CD4-positive, alpha-beta T cell treated with Interleukin-6 at 100 ng/mL for 8 hours (primary cell): ENCODE data around the gene CDCA5.

Experiments
- DNase-seq: peaks from one replicate; pipeline ENCODE4 v3.0.0-alpha.2; 2020; ENCODE audit warnings: mixed read lengths, low spot score

The CDCA5 gene

GRCh38 chr11:65071907-65072630 lies 11.8 kb downstream of the CDCA5 start:
- DNase-seq: no peak

GRCh38 chr11:65069217-65069616 lies 14.6 kb downstream of the CDCA5 start:
- no peak for DNase-seq

GRCh38 chr11:65067446-65067845 lies 16.4 kb downstream of the CDCA5 start:
- no peak for DNase-seq

GRCh38 chr11:65066805-65067291 lies 17.0 kb downstream of the CDCA5 start:
- DNase-seq: no peak

GRCh38 chr11:65066315-65066714 lies 17.5 kb downstream of the CDCA5 start:
- no peak for DNase-seq

GRCh38 chr11:65065851-65066250 lies 18.0 kb downstream of the CDCA5 start:
- DNase-seq: no peak

GRCh38 chr11:65064847-65065240 lies 19.0 kb downstream of the CDCA5 start:
- no peak for DNase-seq

GRCh38 chr11:65063532-65063931 lies 20.3 kb downstream of the CDCA5 start:
- DNase-seq: no peak

GRCh38 chr11:65060913-65061408 lies 22.9 kb downstream of the CDCA5 start:
- no peak for DNase-seq

GRCh38 chr11:65059959-65060824 lies 23.6 kb downstream of the CDCA5 start:
- DNase-seq: no peak

- DNase-seq: no peak
Observed at GRCh38 chr11:65059523-65059922, 24.3 kb downstream of the CDCA5 start.

- no peak for DNase-seq
Observed at GRCh38 chr11:65058419-65059054, 25.3 kb downstream of the CDCA5 start, which contains the start of gene NAALADL1. NAALADL1 (minus strand) TSS chr11:65058553; CDS start chr11:65058521, 32 bp downstream.

- no peak for DNase-seq
Observed at GRCh38 chr11:65058012-65058411, 25.8 kb downstream of the CDCA5 start.

- DNase-seq: no peak
Observed at GRCh38 chr11:65057526-65057925, 26.3 kb downstream of the CDCA5 start.

GRCh38 chr11:65056999-65057398 lies 26.8 kb downstream of the CDCA5 start:
- DNase-seq: no peak

- no peak for DNase-seq
Observed at GRCh38 chr11:65055538-65055937, 28.3 kb downstream of the CDCA5 start.

GRCh38 chr11:65053827-65054508 lies 29.9 kb downstream of the CDCA5 start:
- DNase-seq: peak; percentile 11

GRCh38 chr11:65051398-65051858 lies 32.4 kb downstream of the CDCA5 start:
- no peak for DNase-seq

GRCh38 chr11:65047581-65048422 lies 36.0 kb downstream of the CDCA5 start:
- DNase-seq: peak; percentile 12

- no peak for DNase-seq
Observed at GRCh38 chr11:65045728-65046127, 38.1 kb downstream of the CDCA5 start.

- DNase-seq: no peak
Observed at GRCh38 chr11:65045061-65045460, 38.8 kb downstream of the CDCA5 start.
